Measurements from ENCODE around the gene PRKAG3. TPM values are rescaled to one million over a fixed set of nuclear protein-coding genes. Genes with fewer than 3 reads are reported as not detected.

Gene PRKAG3
- total RNA-seq, 2 experiments from 2014 or later, result not detected

- Mint-ChIP-seq H3K36me3 (ENCODE audit: low read depth) (peaks cover 3% of the 10 kb centered on the region), H3K4me3 (peak within 1 kb of the TSS; percentile 32), H3K27ac (no peak within 1 kb of the TSS), H3K27me3 (peaks cover 85% of the 10 kb centered on the region), H3K4me1 (peaks cover 12% of the 10 kb centered on the region), H3K9me3 (no peaks in the 10 kb centered on the region)
- CTCF ChIA-PET, result interaction anchor here (1.2 to 3.1 kb wide), 3 partner anchors 11 to 38 kb away, joined by 3 to 21 read pairs (median 12); no protein-coding TSS in a partner anchor
- no peak for DNase-seq
- POLR2A ChIA-PET, result no interaction called here
Observed at GRCh38 chr2:218859556-218859987, 28.0 kb upstream of the PRKAG3 start, which contains the start of gene WNT6. Gene WNT6 (plus strand): TSS chr2:218859805. CDS start chr2:218860038, 233 bp downstream.

- DNase-seq, result no peak
- H3K4me3 Mint-ChIP-seq, result no peak overlapping the region
- no peak overlapping the region for H3K27ac Mint-ChIP-seq
- H3K27me3 Mint-ChIP-seq, result peaks cover 87% of the 10 kb centered on the region
- no peaks in the 10 kb centered on the region for H3K9me3 Mint-ChIP-seq
- H3K4me1 Mint-ChIP-seq, result peaks cover 12% of the 10 kb centered on the region
- peaks cover 3% of the 10 kb centered on the region for H3K36me3 Mint-ChIP-seq (ENCODE audit: low read depth)
- ChIA-PET CTCF (interaction anchor here (1.0 to 3.1 kb wide), 3 partner anchors 11 to 38 kb away, joined by 3 to 21 read pairs (median 12); no protein-coding TSS in a partner anchor), POLR2A (no interaction called here)
Observed at GRCh38 chr2:218858671-218859555, 27.3 kb upstream of the PRKAG3 start.

- Mint-ChIP-seq H3K4me1 (peaks cover 12% of the 10 kb centered on the region), H3K27me3 (peaks cover 88% of the 10 kb centered on the region), H3K4me3 (no peak overlapping the region), H3K27ac (no peak overlapping the region), H3K36me3 (ENCODE audit: low read depth) (peaks cover 3% of the 10 kb centered on the region), H3K9me3 (no peaks in the 10 kb centered on the region)
- POLR2A ChIA-PET, result no interaction called here
- no peak for DNase-seq
- CTCF ChIA-PET, result interaction anchor here (1.0 to 3.1 kb wide), 4 partner anchors 10 to 39 kb away, joined by 3 to 21 read pairs (median 8); no protein-coding TSS in a partner anchor
Observed at GRCh38 chr2:218858138-218858445, 26.5 kb upstream of the PRKAG3 start.

- POLR2A ChIA-PET, result no interaction called here
- H3K4me1 Mint-ChIP-seq, result peaks cover 12% of the 10 kb centered on the region
Observed at GRCh38 chr2:218857371-218858137, 26.0 kb upstream of the PRKAG3 start.

GRCh38 chr2:218856896-218857243 is 25.3 kb upstream of the PRKAG3 start:
- peaks cover 12% of the 10 kb centered on the region for H3K4me1 Mint-ChIP-seq
- peaks cover 3% of the 10 kb centered on the region for H3K36me3 Mint-ChIP-seq (ENCODE audit: low read depth)
- no peak overlapping the region for H3K27ac Mint-ChIP-seq
- no peaks in the 10 kb centered on the region for H3K9me3 Mint-ChIP-seq
- peaks cover 83% of the 10 kb centered on the region for H3K27me3 Mint-ChIP-seq
- ChIA-PET POLR2A (no interaction called here), CTCF (no interaction called here)
- no peak overlapping the region for H3K4me3 Mint-ChIP-seq
- no peak for DNase-seq

More at GRCh38 chr2:218857371-218858137, 26.0 kb upstream of the PRKAG3 start:
- no peak for DNase-seq
- H3K27me3 Mint-ChIP-seq, result peaks cover 88% of the 10 kb centered on the region
- H3K4me3 Mint-ChIP-seq, result no peak overlapping the region
- H3K9me3 Mint-ChIP-seq, result no peaks in the 10 kb centered on the region
- H3K36me3 Mint-ChIP-seq (ENCODE audit: low read depth), result peaks cover 3% of the 10 kb centered on the region
- CTCF ChIA-PET, result interaction anchor here (1.0 to 3.1 kb wide), 4 partner anchors 9 to 40 kb away, joined by 3 to 21 read pairs (median 8); no protein-coding TSS in a partner anchor
- H3K27ac Mint-ChIP-seq, result no peak overlapping the region

GRCh38 chr2:218856167-218856895 is 24.7 kb upstream of the PRKAG3 start:
- H3K4me3 Mint-ChIP-seq, result no peak overlapping the region
- H3K4me1 Mint-ChIP-seq, result peaks cover 12% of the 10 kb centered on the region
- peaks cover 79% of the 10 kb centered on the region for H3K27me3 Mint-ChIP-seq
- CTCF ChIA-PET, result interaction anchor here (1.0 kb wide), 1 partner anchor 42 kb away, joined by 3 read pairs; no protein-coding TSS in a partner anchor
- DNase-seq, result no peak
- H3K36me3 Mint-ChIP-seq (ENCODE audit: low read depth), result peaks cover 3% of the 10 kb centered on the region
- H3K27ac Mint-ChIP-seq, result no peak overlapping the region
- POLR2A ChIA-PET, result no interaction called here
- H3K9me3 Mint-ChIP-seq, result no peaks in the 10 kb centered on the region

- Mint-ChIP-seq H3K27ac (no peak overlapping the region), H3K4me1 (peaks cover 7% of the 10 kb centered on the region), H3K9me3 (no peaks in the 10 kb centered on the region), H3K27me3 (peaks cover 79% of the 10 kb centered on the region), H3K36me3 (ENCODE audit: low read depth) (peaks cover 3% of the 10 kb centered on the region), H3K4me3 (no peak overlapping the region)
- DNase-seq, result no peak
- CTCF ChIA-PET, result interaction anchor here (1.0 to 2.0 kb wide), 2 partner anchors 42 kb away, joined by 3 to 7 read pairs; no protein-coding TSS in a partner anchor
- POLR2A ChIA-PET, result no interaction called here
Observed at GRCh38 chr2:218855305-218856166, 23.9 kb upstream of the PRKAG3 start.

GRCh38 chr2:218854860-218855259 is 23.3 kb upstream of the PRKAG3 start:
- Mint-ChIP-seq H3K27ac (no peak overlapping the region), H3K27me3 (peaks cover 73% of the 10 kb centered on the region), H3K4me3 (no peak overlapping the region), H3K4me1 (peaks cover 5% of the 10 kb centered on the region), H3K36me3 (ENCODE audit: low read depth) (peaks cover 3% of the 10 kb centered on the region), H3K9me3 (no peaks in the 10 kb centered on the region)
- POLR2A ChIA-PET, result no interaction called here
- CTCF ChIA-PET, result interaction anchor here (0.7 to 2.0 kb wide), 2 partner anchors 43 to 194 kb away, joined by 4 to 7 read pairs; no protein-coding TSS in a partner anchor
- DNase-seq, result no peak

GRCh38 chr2:218853766-218854165 is 22.2 kb upstream of the PRKAG3 start:
- H3K9me3 Mint-ChIP-seq, result no peaks in the 10 kb centered on the region
- no peak overlapping the region for H3K4me3 Mint-ChIP-seq
- H3K4me1 Mint-ChIP-seq, result no peaks in the 10 kb centered on the region
- no peak for DNase-seq
- H3K27me3 Mint-ChIP-seq, result peaks cover 67% of the 10 kb centered on the region
- H3K36me3 Mint-ChIP-seq (ENCODE audit: low read depth), result peaks cover 3% of the 10 kb centered on the region
- ChIA-PET POLR2A (no interaction called here), CTCF (interaction anchor here (0.8 to 2.0 kb wide), 4 partner anchors 10 to 44 kb away, joined by 3 to 7 read pairs (median 4); no protein-coding TSS in a partner anchor)
- no peak overlapping the region for H3K27ac Mint-ChIP-seq

- Mint-ChIP-seq H3K27ac (no peak overlapping the region), H3K36me3 (ENCODE audit: low read depth) (peaks cover 3% of the 10 kb centered on the region), H3K4me3 (no peak overlapping the region), H3K9me3 (no peaks in the 10 kb centered on the region), H3K27me3 (peaks cover 61% of the 10 kb centered on the region), H3K4me1 (no peaks in the 10 kb centered on the region)
- peak; percentile 53 for DNase-seq
- ChIA-PET CTCF (interaction anchor here (0.8 to 2.0 kb wide), 6 partner anchors 11 to 194 kb away, joined by 3 to 12 read pairs (median 4); partner anchors contain the start of genes BCS1L and ZNF142), POLR2A (no interaction called here)
Observed at GRCh38 chr2:218852911-218853667, 21.5 kb upstream of the PRKAG3 start.

GRCh38 chr2:218851286-218851685 is 19.7 kb upstream of the PRKAG3 start:
- CTCF ChIA-PET, result interaction anchor here (1.1 to 2.3 kb wide), 6 partner anchors 14 to 141 kb away, joined by 3 to 13 read pairs (median 5); partner anchors contain the start of gene TTLL4
- no peak overlapping the region for H3K4me3 Mint-ChIP-seq
- H3K36me3 Mint-ChIP-seq (ENCODE audit: low read depth), result peaks cover 3% of the 10 kb centered on the region
- DNase-seq, result no peak
- peaks cover 46% of the 10 kb centered on the region for H3K27me3 Mint-ChIP-seq
- no peak overlapping the region for H3K27ac Mint-ChIP-seq
- peaks cover 2% of the 10 kb centered on the region for H3K4me1 Mint-ChIP-seq
- no peaks in the 10 kb centered on the region for H3K9me3 Mint-ChIP-seq
- POLR2A ChIA-PET, result no interaction called here
